ENCODE data around the gene HMGN3. TPM values are rescaled to one million over a fixed set of nuclear protein-coding genes. Genes with fewer than 3 reads are reported as not detected.

HMGN3 gene
- total and polyA plus RNA-seq, 2 of the 4 experiments (the other 2 are of a cell fraction) = 6.8 to 35.5 TPM

DNA sequence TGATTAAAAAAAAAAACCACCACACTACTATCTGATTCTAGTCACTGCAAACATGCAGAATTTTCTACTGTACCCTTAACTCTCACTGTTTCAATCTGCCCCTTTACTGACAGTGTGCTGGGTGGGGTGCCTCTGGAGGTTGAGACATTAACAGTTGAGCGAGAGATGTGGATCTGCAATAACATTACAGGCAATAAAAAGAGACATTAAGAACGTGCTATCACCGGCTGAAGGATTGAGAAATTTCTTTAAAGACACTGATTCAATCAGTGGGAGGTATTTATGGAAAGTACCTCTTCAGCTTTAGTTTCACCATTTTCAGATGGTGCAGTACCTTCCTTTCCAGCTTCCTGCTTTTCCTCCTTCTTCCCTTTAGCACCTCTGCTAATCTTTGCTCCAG lies 32.5 kb downstream of the HMGN3 start:
- H2BK120ac ChIP-seq (ENCODE audit: low read depth, low read length) = no peak overlapping the region
- no peaks in the 10 kb centered on the region for H3K27me3 ChIP-seq (ENCODE audit: control insufficient read depth, insufficient read depth, low read length)
- H2AFZ ChIP-seq (replicated peaks; ENCODE audit: low read length, poor library complexity) = no peak overlapping the region
- no peak overlapping the region for H2AK5ac ChIP-seq (ENCODE audit: low read depth, low read length)
- H3K27ac ChIP-seq (ENCODE audit: insufficient read depth, low read length) = no peak overlapping the region
- H3K23ac ChIP-seq (ENCODE audit: low read depth, low read length) = no peak overlapping the region
- no peaks in the 10 kb centered on the region for H3K79me1 ChIP-seq (ENCODE audit: low read depth in 1 of 2, low read length in 2 of 2)
- no peak overlapping the region for H4K8ac ChIP-seq (ENCODE audit: low read depth in 2 of 2, low read length in 2 of 2)
- H3K36me3 ChIP-seq (ENCODE audit: control insufficient read depth, insufficient read depth, low read length) = peaks cover 2% of the 10 kb centered on the region; the same call in 1 of the 2 replicates
- POLR2A ChIA-PET (ENCODE audit: unreplicated experiment) = no interaction called here
- H4K5ac ChIP-seq (ENCODE audit: low read depth, low read length) = no peak overlapping the region
- no peak overlapping the region for H3K4me3 ChIP-seq (ENCODE audit: insufficient read depth, low read depth, low read length)
- WGBS, 2 experiments (ENCODE audit: extremely low coverage in 2 of 2, insufficient read length in 1 of 2) = no CpG with 5 or more reads among the region's 3 CpGs
- H2AK9ac ChIP-seq (replicated peaks; ENCODE audit: low read depth, low read length, poor library complexity) = no peak overlapping the region
- no TSS peak for BruUV-seq (replicated peaks)
- TF ChIP-seq MXI1 (IDR thresholded peaks at IDR 0.05; ENCODE audit: borderline replicate concordance, low read depth, low read length) (no peak), SMC3 (IDR thresholded peaks at IDR 0.05; ENCODE audit: low read depth, low read length) (no peak), CHD1 (IDR thresholded peaks at IDR 0.05; ENCODE audit: low read depth, low read length) (no peak), RFX5 (IDR thresholded peaks at IDR 0.05; ENCODE audit: low read depth, low read length) (no peak), POLR2A (IDR thresholded peaks at IDR 0.05; ENCODE audit: low read depth, low read length) (no peak), CEBPB (IDR thresholded peaks at IDR 0.05; ENCODE audit: low read depth, low read length) (no peak), CTCF (conservative IDR thresholded peaks at IDR 0.05; ENCODE audit: low read depth, low read length) (no peak), MAFK (IDR thresholded peaks at IDR 0.05; ENCODE audit: low read depth, low read length) (no peak), NFE2L2 (IDR thresholded peaks at IDR 0.05; ENCODE audit: low read depth, low read length) (no peak), RAD21 (IDR thresholded peaks at IDR 0.05; ENCODE audit: low read length) (no peak), MAZ (IDR thresholded peaks at IDR 0.05; ENCODE audit: borderline replicate concordance, low read depth, low read length) (no peak), BHLHE40 (IDR thresholded peaks at IDR 0.05; ENCODE audit: low read depth, low read length) (no peak), FOS (IDR thresholded peaks at IDR 0.05; ENCODE audit: low read depth, low read length) (no peak), RCOR1 (IDR thresholded peaks at IDR 0.05; ENCODE audit: insufficient replicate concordance, low read length) (no peak)
- TF ChIP-seq, protein P1, sequence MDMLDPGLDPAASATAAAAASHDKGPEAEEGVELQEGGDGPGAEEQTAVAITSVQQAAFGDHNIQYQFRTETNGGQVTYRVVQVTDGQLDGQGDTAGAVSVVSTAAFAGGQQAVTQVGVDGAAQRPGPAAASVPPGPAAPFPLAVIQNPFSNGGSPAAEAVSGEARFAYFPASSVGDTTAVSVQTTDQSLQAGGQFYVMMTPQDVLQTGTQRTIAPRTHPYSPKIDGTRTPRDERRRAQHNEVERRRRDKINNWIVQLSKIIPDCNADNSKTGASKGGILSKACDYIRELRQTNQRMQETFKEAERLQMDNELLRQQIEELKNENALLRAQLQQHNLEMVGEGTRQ (IDR thresholded peaks at IDR 0.05; ENCODE audit: low read depth, low read length) = no peak
- TF ChIP-seq, protein P2, sequence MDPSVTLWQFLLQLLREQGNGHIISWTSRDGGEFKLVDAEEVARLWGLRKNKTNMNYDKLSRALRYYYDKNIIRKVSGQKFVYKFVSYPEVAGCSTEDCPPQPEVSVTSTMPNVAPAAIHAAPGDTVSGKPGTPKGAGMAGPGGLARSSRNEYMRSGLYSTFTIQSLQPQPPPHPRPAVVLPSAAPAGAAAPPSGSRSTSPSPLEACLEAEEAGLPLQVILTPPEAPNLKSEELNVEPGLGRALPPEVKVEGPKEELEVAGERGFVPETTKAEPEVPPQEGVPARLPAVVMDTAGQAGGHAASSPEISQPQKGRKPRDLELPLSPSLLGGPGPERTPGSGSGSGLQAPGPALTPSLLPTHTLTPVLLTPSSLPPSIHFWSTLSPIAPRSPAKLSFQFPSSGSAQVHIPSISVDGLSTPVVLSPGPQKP (IDR thresholded peaks at IDR 0.05; ENCODE audit: borderline replicate concordance, low read depth, low read length) = no peak
- H3K9me3 ChIP-seq (ENCODE audit: control insufficient read depth, insufficient read depth, low read length) = no peaks in the 10 kb centered on the region
- intact Hi-C loops (cut with micrococcal nuclease) (no loop called here), dilution Hi-C loops (cut with HindIII; ENCODE audit: low sequenced_read_pairs, unreplicated experiment) (no loop called here), in situ Hi-C loops (cut with MboI; ENCODE audit: low sequenced_read_pairs) (no loop called here)
- no peaks in the 10 kb centered on the region for H3K4me1 ChIP-seq (ENCODE audit: control insufficient read depth, insufficient read depth, low read length)
- no peaks in the 10 kb centered on the region for H3K9me1 ChIP-seq (ENCODE audit: insufficient read depth, low read length)
- DNase-seq = no peak
- H4K91ac ChIP-seq (ENCODE audit: insufficient read depth, low read depth, low read length) = no peak overlapping the region
- no peak overlapping the region for H3K56ac ChIP-seq (ENCODE audit: extremely low read depth, insufficient read depth, low read length)
- no peak overlapping the region for H3K18ac ChIP-seq (ENCODE audit: low read depth, low read length)
- H4K20me1 ChIP-seq (ENCODE audit: insufficient read depth, low read length) = no peaks in the 10 kb centered on the region
- ATAC-seq (ENCODE audit: low read depth) = no peak
- H3K4me2 ChIP-seq (ENCODE audit: low read depth, low read length) = no peak overlapping the region
- H3K14ac ChIP-seq (replicated peaks; ENCODE audit: low read depth, low read length) = no peak overlapping the region
- H3K4ac ChIP-seq (ENCODE audit: low read depth, low read length) = no peak overlapping the region
- no peak overlapping the region for H2BK15ac ChIP-seq (ENCODE audit: low read depth, low read length)
- no peak overlapping the region for H3K9ac ChIP-seq (ENCODE audit: low read depth, low read length)
- CTCF ChIA-PET = no interaction called here
- no peak overlapping the region for H2BK20ac ChIP-seq (ENCODE audit: low read depth, low read length)
- H2BK5ac ChIP-seq (ENCODE audit: low read depth, low read length, poor library complexity, severe bottlenecking) = no peak overlapping the region
